HCT116 (cell line): Measurements from ENCODE around the gene C1orf174.

Experiments used
- EZH2 ChIP-seq: fragments of 200-600 bp; sonication (generic); IDR thresholded peaks from 2 replicates; pipeline ENCODE4 v1.6.1; 2017; ENCODE audit warnings: antibody characterized with exemption, mixed run types
- EZH2phosphoT487 ChIP-seq: fragments of 200-600 bp; IDR thresholded peaks from 2 replicates; pipeline ENCODE4 v1.6.1; 2018; ENCODE audit warnings: antibody characterized with exemption, borderline replicate concordance
- JUND ChIP-seq: IDR thresholded peaks from 2 replicates; pipeline ENCODE4 v1.6.1; 2012
- POLR2A ChIP-seq: IDR thresholded peaks from 2 replicates; pipeline ENCODE4 v1.7.0; 2011; ENCODE audit warnings: borderline replicate concordance; ENCODE audit not compliant: insufficient read depth, insufficient read length; ENCODE audit errors: extremely low read depth
- POLR2AphosphoS5 ChIP-seq: IDR thresholded peaks from 2 replicates; pipeline ENCODE4 v1.6.1; 2011; ENCODE audit warnings: mild to moderate bottlenecking, low read depth, low read length, moderate library complexity
- RAD21 ChIP-seq: IDR thresholded peaks from 2 replicates; pipeline ENCODE4 v1.6.1; 2012; ENCODE audit warnings: low read depth, mild to moderate bottlenecking
- ZFX ChIP-seq: fragments of 450-650 bp; IDR thresholded peaks from 2 replicates; pipeline ENCODE4 v1.6.1; 2017
- ZNF274 ChIP-seq: fragments of 200-500 bp; sonication (Bioruptor generic); IDR thresholded peaks from 2 replicates; pipeline ENCODE4 v1.6.1; 2014; ENCODE audit warnings: mild to moderate bottlenecking, low read depth, low read length, inconsistent platforms
- TF ChIP-seq, protein P1 (sequence below), 3 experiments: fragments of 200-600 bp in 1 of 3; sonication (generic) in 1 of 3; IDR thresholded peaks in 2 of 3; conservative IDR thresholded peaks in 1 of 3; 2 replicates each; pipeline ENCODE4 v1.5.1; 2012 to 2017; ENCODE audit warnings: low read depth in 2 of 3, low read length in 2 of 3, antibody characterized with exemption in 1 of 3, borderline replicate concordance in 1 of 3, control low read depth in 1 of 3, mild to moderate bottlenecking in 1 of 3, mixed read lengths in 1 of 3, mixed run types in 1 of 3, moderate library complexity in 1 of 3; ENCODE audit not compliant: insufficient read depth in 1 of 3
- TF ChIP-seq, protein P2 (sequence below): IDR thresholded peaks from 2 replicates; pipeline ENCODE4 v1.6.1; 2011; ENCODE audit warnings: mild to moderate bottlenecking, low read length, moderate library complexity; ENCODE audit not compliant: insufficient replicate concordance; ENCODE audit errors: extremely low read depth
- TF ChIP-seq, protein P3 (sequence below): IDR thresholded peaks from 2 replicates; pipeline ENCODE4 v1.6.1; 2012; ENCODE audit warnings: low read depth
- TF ChIP-seq, protein P4 (sequence below): IDR thresholded peaks from 2 replicates; pipeline ENCODE4 v1.6.1; 2012

DNA sequence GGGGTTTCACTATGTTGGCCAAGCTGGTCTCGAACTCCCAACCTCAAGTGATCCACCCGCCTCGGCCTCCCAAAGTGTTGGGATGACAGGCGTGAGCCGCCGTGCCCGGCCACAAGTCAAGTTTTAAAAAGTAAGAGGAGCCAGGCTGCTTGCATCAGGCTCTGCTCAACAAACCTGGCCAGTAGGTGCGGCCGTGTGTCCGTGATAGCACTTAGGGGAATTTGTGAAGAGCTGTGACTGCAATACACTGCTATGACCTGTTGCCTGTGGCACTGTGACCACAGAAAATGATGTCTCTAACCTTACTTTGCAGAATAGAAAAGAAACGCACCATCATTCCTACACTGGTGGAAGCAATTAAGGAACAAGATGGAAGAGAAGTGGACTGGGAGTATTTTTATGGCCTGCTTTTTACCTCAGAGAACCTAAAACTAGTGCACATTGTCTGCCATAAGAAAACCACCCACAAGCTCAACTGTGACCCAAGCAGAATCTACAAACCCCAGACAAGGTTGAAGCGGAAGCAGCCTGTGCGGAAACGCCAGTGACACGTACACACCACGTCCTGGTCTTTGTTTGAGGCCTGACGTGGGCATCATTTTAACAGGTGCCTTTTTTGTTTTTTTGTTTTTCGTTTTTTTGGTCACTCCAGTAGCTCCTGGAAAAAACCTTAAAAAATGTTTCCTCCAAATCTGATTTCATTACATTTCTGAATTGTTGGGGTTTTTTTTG is 16.7 kb downstream of the C1orf174 start:
- TF ChIP-seq, protein P1, sequence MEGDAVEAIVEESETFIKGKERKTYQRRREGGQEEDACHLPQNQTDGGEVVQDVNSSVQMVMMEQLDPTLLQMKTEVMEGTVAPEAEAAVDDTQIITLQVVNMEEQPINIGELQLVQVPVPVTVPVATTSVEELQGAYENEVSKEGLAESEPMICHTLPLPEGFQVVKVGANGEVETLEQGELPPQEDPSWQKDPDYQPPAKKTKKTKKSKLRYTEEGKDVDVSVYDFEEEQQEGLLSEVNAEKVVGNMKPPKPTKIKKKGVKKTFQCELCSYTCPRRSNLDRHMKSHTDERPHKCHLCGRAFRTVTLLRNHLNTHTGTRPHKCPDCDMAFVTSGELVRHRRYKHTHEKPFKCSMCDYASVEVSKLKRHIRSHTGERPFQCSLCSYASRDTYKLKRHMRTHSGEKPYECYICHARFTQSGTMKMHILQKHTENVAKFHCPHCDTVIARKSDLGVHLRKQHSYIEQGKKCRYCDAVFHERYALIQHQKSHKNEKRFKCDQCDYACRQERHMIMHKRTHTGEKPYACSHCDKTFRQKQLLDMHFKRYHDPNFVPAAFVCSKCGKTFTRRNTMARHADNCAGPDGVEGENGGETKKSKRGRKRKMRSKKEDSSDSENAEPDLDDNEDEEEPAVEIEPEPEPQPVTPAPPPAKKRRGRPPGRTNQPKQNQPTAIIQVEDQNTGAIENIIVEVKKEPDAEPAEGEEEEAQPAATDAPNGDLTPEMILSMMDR (IDR thresholded peaks at IDR 0.05 in 2 of 3, conservative IDR thresholded peaks at IDR 0.05 in 1 of 3; ENCODE audit: borderline replicate concordance in 1 of 3, insufficient read depth in 1 of 3, low read depth in 2 of 3, low read length in 2 of 3): no peak
- TF ChIP-seq JUND (no peak), POLR2AphosphoS5 (no peak), EZH2 (no peak), ZFX (no peak), RAD21 (no peak), POLR2A (no peak), ZNF274 (no peak), EZH2phosphoT487 (no peak)
- TF ChIP-seq, protein P2, sequence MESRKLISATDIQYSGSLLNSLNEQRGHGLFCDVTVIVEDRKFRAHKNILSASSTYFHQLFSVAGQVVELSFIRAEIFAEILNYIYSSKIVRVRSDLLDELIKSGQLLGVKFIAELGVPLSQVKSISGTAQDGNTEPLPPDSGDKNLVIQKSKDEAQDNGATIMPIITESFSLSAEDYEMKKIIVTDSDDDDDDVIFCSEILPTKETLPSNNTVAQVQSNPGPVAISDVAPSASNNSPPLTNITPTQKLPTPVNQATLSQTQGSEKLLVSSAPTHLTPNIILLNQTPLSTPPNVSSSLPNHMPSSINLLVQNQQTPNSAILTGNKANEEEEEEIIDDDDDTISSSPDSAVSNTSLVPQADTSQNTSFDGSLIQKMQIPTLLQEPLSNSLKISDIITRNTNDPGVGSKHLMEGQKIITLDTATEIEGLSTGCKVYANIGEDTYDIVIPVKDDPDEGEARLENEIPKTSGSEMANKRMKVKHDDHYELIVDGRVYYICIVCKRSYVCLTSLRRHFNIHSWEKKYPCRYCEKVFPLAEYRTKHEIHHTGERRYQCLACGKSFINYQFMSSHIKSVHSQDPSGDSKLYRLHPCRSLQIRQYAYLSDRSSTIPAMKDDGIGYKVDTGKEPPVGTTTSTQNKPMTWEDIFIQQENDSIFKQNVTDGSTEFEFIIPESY: no peak
- TF ChIP-seq, protein P3, sequence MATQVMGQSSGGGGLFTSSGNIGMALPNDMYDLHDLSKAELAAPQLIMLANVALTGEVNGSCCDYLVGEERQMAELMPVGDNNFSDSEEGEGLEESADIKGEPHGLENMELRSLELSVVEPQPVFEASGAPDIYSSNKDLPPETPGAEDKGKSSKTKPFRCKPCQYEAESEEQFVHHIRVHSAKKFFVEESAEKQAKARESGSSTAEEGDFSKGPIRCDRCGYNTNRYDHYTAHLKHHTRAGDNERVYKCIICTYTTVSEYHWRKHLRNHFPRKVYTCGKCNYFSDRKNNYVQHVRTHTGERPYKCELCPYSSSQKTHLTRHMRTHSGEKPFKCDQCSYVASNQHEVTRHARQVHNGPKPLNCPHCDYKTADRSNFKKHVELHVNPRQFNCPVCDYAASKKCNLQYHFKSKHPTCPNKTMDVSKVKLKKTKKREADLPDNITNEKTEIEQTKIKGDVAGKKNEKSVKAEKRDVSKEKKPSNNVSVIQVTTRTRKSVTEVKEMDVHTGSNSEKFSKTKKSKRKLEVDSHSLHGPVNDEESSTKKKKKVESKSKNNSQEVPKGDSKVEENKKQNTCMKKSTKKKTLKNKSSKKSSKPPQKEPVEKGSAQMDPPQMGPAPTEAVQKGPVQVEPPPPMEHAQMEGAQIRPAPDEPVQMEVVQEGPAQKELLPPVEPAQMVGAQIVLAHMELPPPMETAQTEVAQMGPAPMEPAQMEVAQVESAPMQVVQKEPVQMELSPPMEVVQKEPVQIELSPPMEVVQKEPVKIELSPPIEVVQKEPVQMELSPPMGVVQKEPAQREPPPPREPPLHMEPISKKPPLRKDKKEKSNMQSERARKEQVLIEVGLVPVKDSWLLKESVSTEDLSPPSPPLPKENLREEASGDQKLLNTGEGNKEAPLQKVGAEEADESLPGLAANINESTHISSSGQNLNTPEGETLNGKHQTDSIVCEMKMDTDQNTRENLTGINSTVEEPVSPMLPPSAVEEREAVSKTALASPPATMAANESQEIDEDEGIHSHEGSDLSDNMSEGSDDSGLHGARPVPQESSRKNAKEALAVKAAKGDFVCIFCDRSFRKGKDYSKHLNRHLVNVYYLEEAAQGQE: no peak
- TF ChIP-seq, protein P4, sequence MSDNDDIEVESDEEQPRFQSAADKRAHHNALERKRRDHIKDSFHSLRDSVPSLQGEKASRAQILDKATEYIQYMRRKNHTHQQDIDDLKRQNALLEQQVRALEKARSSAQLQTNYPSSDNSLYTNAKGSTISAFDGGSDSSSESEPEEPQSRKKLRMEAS: no peak
